ENCODE results near the gene OR51I2. TPM values are rescaled to one million over a fixed set of nuclear protein-coding genes. Genes with fewer than 3 reads are reported as not detected.

OR51I2 gene
- total and polyA plus RNA-seq, 9 of the 15 experiments (the other 6 are each of a cell fraction or from before 2014, with no cell fraction given), result 0.06 to 0.61 (median 0.07) TPM; not detected in 6

DNA sequence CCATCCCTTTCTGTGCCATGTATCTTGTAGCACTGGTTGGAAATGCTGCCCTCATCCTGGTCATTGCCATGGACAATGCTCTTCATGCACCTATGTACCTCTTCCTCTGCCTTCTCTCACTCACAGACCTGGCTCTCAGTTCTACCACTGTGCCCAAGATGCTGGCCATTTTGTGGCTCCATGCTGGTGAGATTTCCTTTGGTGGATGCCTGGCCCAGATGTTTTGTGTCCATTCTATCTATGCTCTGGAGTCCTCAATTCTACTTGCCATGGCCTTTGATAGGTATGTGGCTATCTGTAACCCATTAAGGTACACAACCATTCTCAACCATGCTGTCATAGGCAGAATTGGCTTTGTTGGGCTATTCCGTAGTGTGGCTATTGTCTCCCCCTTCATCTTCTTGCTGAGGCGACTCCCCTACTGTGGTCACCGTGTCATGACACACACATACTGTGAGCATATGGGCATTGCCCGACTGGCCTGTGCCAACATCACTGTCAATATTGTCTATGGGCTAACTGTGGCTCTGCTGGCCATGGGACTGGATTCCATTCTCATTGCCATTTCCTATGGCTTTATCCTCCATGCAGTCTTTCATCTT lies 39.8 kb downstream of the OR51I2 start:
- no peak for ATAC-seq
- BruUV-seq (replicated peaks), result no TSS peak
- TF ChIP-seq RFX5 (IDR thresholded peaks at IDR 0.05; ENCODE audit: low read depth, low read length), result no peak
- no peak for TF ChIP-seq PPARD (CRISPR knock-in tag; IDR thresholded peaks at IDR 0.05)
- TF ChIP-seq GTF2A2 (tag; IDR thresholded peaks at IDR 0.05), result no peak
- TF ChIP-seq POLR2AphosphoS5 (IDR thresholded peaks at IDR 0.05; ENCODE audit: control insufficient read depth, insufficient read depth, low read depth, low read length), result peak; percentile 86
- no peak for TF ChIP-seq ZBTB8A (IDR thresholded peaks at IDR 0.05; ENCODE audit: partially characterized antibody)
- TF ChIP-seq, protein P1, sequence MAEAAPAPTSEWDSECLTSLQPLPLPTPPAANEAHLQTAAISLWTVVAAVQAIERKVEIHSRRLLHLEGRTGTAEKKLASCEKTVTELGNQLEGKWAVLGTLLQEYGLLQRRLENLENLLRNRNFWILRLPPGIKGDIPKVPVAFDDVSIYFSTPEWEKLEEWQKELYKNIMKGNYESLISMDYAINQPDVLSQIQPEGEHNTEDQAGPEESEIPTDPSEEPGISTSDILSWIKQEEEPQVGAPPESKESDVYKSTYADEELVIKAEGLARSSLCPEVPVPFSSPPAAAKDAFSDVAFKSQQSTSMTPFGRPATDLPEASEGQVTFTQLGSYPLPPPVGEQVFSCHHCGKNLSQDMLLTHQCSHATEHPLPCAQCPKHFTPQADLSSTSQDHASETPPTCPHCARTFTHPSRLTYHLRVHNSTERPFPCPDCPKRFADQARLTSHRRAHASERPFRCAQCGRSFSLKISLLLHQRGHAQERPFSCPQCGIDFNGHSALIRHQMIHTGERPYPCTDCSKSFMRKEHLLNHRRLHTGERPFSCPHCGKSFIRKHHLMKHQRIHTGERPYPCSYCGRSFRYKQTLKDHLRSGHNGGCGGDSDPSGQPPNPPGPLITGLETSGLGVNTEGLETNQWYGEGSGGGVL (CRISPR knock-in tag; IDR thresholded peaks at IDR 0.05), result no peak
- no peak for TF ChIP-seq ZSCAN32 (CRISPR knock-in tag; IDR thresholded peaks at IDR 0.05)
- no peak for TF ChIP-seq TAF9B (IDR thresholded peaks at IDR 0.05; ENCODE audit: partially characterized antibody)
- TF ChIP-seq, protein P2, sequence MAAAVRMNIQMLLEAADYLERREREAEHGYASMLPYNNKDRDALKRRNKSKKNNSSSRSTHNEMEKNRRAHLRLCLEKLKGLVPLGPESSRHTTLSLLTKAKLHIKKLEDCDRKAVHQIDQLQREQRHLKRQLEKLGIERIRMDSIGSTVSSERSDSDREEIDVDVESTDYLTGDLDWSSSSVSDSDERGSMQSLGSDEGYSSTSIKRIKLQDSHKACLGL (CRISPR knock-in tag; IDR thresholded peaks at IDR 0.05; ENCODE audit: borderline replicate concordance, poor library complexity, severe bottlenecking), result no peak
- no peak for TF ChIP-seq ZNF586 (CRISPR knock-in tag; conservative IDR thresholded peaks at IDR 0.05)
- TF ChIP-seq POLR2A (conservative IDR thresholded peaks at IDR 0.05), result peak; percentile 75
- TF ChIP-seq SUPT5H (IDR thresholded peaks at IDR 0.05), result peak; percentile 67

More for the DNA sequence above, 39.8 kb downstream of the OR51I2 start:
- Histone ChIP-seq H3K4me2 (ENCODE audit: insufficient read depth, low read length) (no peak overlapping the region), H3K9ac (ENCODE audit: insufficient read depth in 1 of 2, low read depth in 2 of 2, low read length in 2 of 2) (no peak overlapping the region; a peak in 1 of 4 replicates), H3K9me1 (ENCODE audit: control insufficient read depth, insufficient read depth, low read length) (peaks cover 1% of the 10 kb centered on the region), H3K9me3 (replicated peaks; ENCODE audit: control insufficient read depth, insufficient read depth, low read depth, low read length) (peaks cover 3% of the 10 kb centered on the region; the same call in 1 of the 2 replicates), H3K27ac (ENCODE audit: extremely low read depth, low read depth, low read length) (no peak overlapping the region), H4K20me1 (replicated peaks; ENCODE audit: control insufficient read depth, insufficient read depth, low read length) (peaks cover 49% of the 10 kb centered on the region), H3K4me3 (no peak overlapping the region), H2AFZ (ENCODE audit: low read depth, low read length) (no peak overlapping the region), H3K27me3 (ENCODE audit: control insufficient read depth in 2 of 2, insufficient read depth in 2 of 2, low read length in 2 of 2) (no peaks in the 10 kb centered on the region), H3K36me3 (ENCODE audit: control insufficient read depth, insufficient read depth, low read length) (peaks cover 97% of the 10 kb centered on the region), H3K79me2 (ENCODE audit: control insufficient read depth, insufficient read depth, low read length) (peaks cover 100% of the 10 kb centered on the region), H3K4me1 (replicated peaks in 1 of 2; ENCODE audit: control insufficient read depth in 2 of 2, insufficient read depth in 2 of 2, low read length in 2 of 2) (peaks cover 4 to 5% of the 10 kb centered on the region in 2 experiments; a peak in 1 of 5 replicates)
- FAIRE-seq (no peak), DNase-seq (ENCODE audit: extremely low read depth in 1 of 4, low spot score in 3 of 4) (no peak)
- POLR2A ChIA-PET, result interaction anchor here (0.6 to 1.2 kb wide), 5 partner anchors 8 to 183 kb away, joined by 3 to 4 read pairs (median 4); no protein-coding TSS in a partner anchor
- 92% methylated on average over 4 of the region's 4 CpGs for WGBS (ENCODE audit: insufficient coverage, low coverage, missing lambda C conversion rate)
- intact Hi-C loops (cut with micrococcal nuclease), result no loop called here
- in situ Hi-C loops (cut with MboI), result no loop called here
- CTCF ChIA-PET (ENCODE audit: low intra/inter-chr PET ratio), result no interaction called here
